IMR-90 (cell line): Measurements from ENCODE around the gene IFT57. TPM values are rescaled to one million over a fixed set of nuclear protein-coding genes. Genes with fewer than 3 reads are reported as not detected.

Experiments used
- ATAC-seq: fragments of 200-7000 bp; cut with Tn5 transposase; 2 replicates; pipeline ENCODE4 v1.9.1; 2020; ENCODE audit warnings: low read depth, mild to moderate bottlenecking, moderate library complexity
- BruUV-seq: library from RNA; stranded (reverse); fragments of 400-500 nt; replicated peaks from 2 replicates; lab custom pipeline; 2021; lab: Mats Ljungman, UMichigan
- CTCF ChIA-PET: fragments of 300-600 bp; formaldehyde crosslinking; extraction: SDS; loops from one replicate; lab custom pipeline; 2021; ENCODE audit warnings: antibody characterized with exemption; lab: Yijun Ruan, JAX
- POLR2A ChIA-PET: fragments of 300-600 bp; sonication (Branson Sonifier 250); formaldehyde crosslinking; loops from one replicate; lab custom pipeline; 2022; ENCODE audit warnings: antibody characterized with exemption; ENCODE audit not compliant: unreplicated experiment; lab: Charles Lee
- DNase-seq: peaks from one replicate; pipeline ENCODE4 v3.0.0; 2013
- H2AFZ ChIP-seq: replicated peaks from 2 replicates; pipeline ENCODE3; 2013; ENCODE audit warnings: low read length, mild to moderate bottlenecking; ENCODE audit not compliant: poor library complexity
- H2AK5ac ChIP-seq: 2 replicates; pipeline ENCODE4 v1.6.1; 2013; ENCODE audit warnings: low read depth, low read length, inconsistent platforms
- H2AK9ac ChIP-seq: replicated peaks from 2 replicates; pipeline ENCODE3; 2013; ENCODE audit warnings: mild to moderate bottlenecking, low read depth, low read length, moderate library complexity; ENCODE audit not compliant: poor library complexity
- H2BK120ac ChIP-seq: 2 replicates; pipeline ENCODE4 v1.6.1; 2013; ENCODE audit warnings: low read depth, low read length, inconsistent platforms
- H2BK15ac ChIP-seq: 3 replicates; pipeline ENCODE4 v1.6.1; 2013; ENCODE audit warnings: low read depth, low read length, inconsistent platforms
- H2BK20ac ChIP-seq: 2 replicates; pipeline ENCODE4 v1.6.1; 2013; ENCODE audit warnings: low read depth, mild to moderate bottlenecking, inconsistent platforms, low read length, moderate library complexity
- H2BK5ac ChIP-seq: 2 replicates; pipeline ENCODE4 v1.6.1; 2013; ENCODE audit warnings: mild to moderate bottlenecking, low read depth, low read length, inconsistent platforms; ENCODE audit not compliant: poor library complexity, severe bottlenecking
- H3K14ac ChIP-seq: replicated peaks from 2 replicates; pipeline ENCODE4 v1.6.1; 2013; ENCODE audit warnings: low read depth, low read length, inconsistent platforms
- H3K18ac ChIP-seq: 2 replicates; pipeline ENCODE4 v1.6.1; 2013; ENCODE audit warnings: low read depth, low read length, control low read depth
- H3K23ac ChIP-seq: 2 replicates; pipeline ENCODE4 v1.6.1; 2013; ENCODE audit warnings: low read depth, low read length, inconsistent platforms
- H3K27ac ChIP-seq: 2 replicates; pipeline ENCODE4 v1.5.1; 2013; ENCODE audit warnings: mild to moderate bottlenecking, control low read depth, low read length; ENCODE audit not compliant: insufficient read depth
- H3K27me3 ChIP-seq: 2 replicates; pipeline ENCODE4 v1.6.1; 2013; ENCODE audit warnings: low read length; ENCODE audit not compliant: control insufficient read depth, insufficient read depth
- H3K36me3 ChIP-seq: 2 replicates; pipeline ENCODE4 v1.6.1; 2013; ENCODE audit warnings: low read length, mixed read lengths; ENCODE audit not compliant: control insufficient read depth, insufficient read depth
- H3K4ac ChIP-seq: 2 replicates; pipeline ENCODE4 v1.6.1; 2013; ENCODE audit warnings: low read depth, low read length, inconsistent platforms
- H3K4me1 ChIP-seq: 2 replicates; pipeline ENCODE4 v1.6.1; 2013; ENCODE audit warnings: low read length, mixed read lengths; ENCODE audit not compliant: control insufficient read depth, insufficient read depth
- H3K4me2 ChIP-seq: 2 replicates; pipeline ENCODE4 v1.6.1; 2013; ENCODE audit warnings: low read depth, mild to moderate bottlenecking, control low read depth, low read length, moderate library complexity
- H3K4me3 ChIP-seq: 2 replicates; pipeline ENCODE4 v1.5.1; 2013; ENCODE audit warnings: low read depth, mild to moderate bottlenecking, control low read depth, low read length, moderate library complexity; ENCODE audit not compliant: insufficient read depth
- H3K56ac ChIP-seq: 2 replicates; pipeline ENCODE4 v1.6.1; 2013; ENCODE audit warnings: low read length, inconsistent platforms; ENCODE audit not compliant: insufficient read depth; ENCODE audit errors: extremely low read depth
- H3K79me1 ChIP-seq, 2 experiments: 2 replicates each; pipeline ENCODE4 v1.6.1; 2013; ENCODE audit warnings: low read length in 2 of 2, inconsistent platforms in 1 of 2, low read depth in 1 of 2
- H3K9ac ChIP-seq: 2 replicates; pipeline ENCODE4 v1.6.1; 2013; ENCODE audit warnings: low read depth, low read length, control low read depth
- H3K9me1 ChIP-seq: 2 replicates; pipeline ENCODE4 v1.6.1; 2013; ENCODE audit warnings: low read length, inconsistent platforms; ENCODE audit not compliant: insufficient read depth
- H3K9me3 ChIP-seq: 2 replicates; pipeline ENCODE4 v1.6.1; 2013; ENCODE audit warnings: low read length; ENCODE audit not compliant: control insufficient read depth, insufficient read depth
- H4K20me1 ChIP-seq: 2 replicates; pipeline ENCODE4 v1.6.1; 2013; ENCODE audit warnings: low read length, inconsistent platforms; ENCODE audit not compliant: insufficient read depth
- H4K5ac ChIP-seq: 2 replicates; pipeline ENCODE4 v1.6.1; 2013; ENCODE audit warnings: mild to moderate bottlenecking, low read depth, low read length, control low read depth
- H4K8ac ChIP-seq, 2 experiments: 2 replicates each; pipeline ENCODE4 v1.6.1; 2013; ENCODE audit warnings: low read depth in 2 of 2, low read length in 2 of 2, control low read depth in 1 of 2, inconsistent platforms in 1 of 2
- H4K91ac ChIP-seq: 2 replicates; pipeline ENCODE4 v1.6.1; 2013; ENCODE audit warnings: low read depth, low read length, inconsistent platforms; ENCODE audit not compliant: insufficient read depth
- CEBPB ChIP-seq: IDR thresholded peaks from 2 replicates; pipeline ENCODE4 v1.6.1; 2012; ENCODE audit warnings: low read depth, low read length, improper control_type of control experiment
- RFX5 ChIP-seq: IDR thresholded peaks from 2 replicates; pipeline ENCODE4 v1.8.0; 2012; ENCODE audit warnings: low read depth, mild to moderate bottlenecking, low read length, moderate library complexity
- dilution Hi-C: fragments of 300-500 bp; cut with HindIII; formaldehyde crosslinking; loops from one replicate; pipeline ENCODE4 v1.14.3; 2018; ENCODE audit warnings: low sequenced_read_pairs; ENCODE audit not compliant: unreplicated experiment
- in situ Hi-C: fragments of 300-500 bp; cut with MboI; formaldehyde crosslinking; loops from 3 replicates; pipeline ENCODE4 v1.14.3; 2019; ENCODE audit warnings: low sequenced_read_pairs, inconsistent platforms, mixed read lengths
- intact Hi-C: fragments of 100-400 bp; cut with micrococcal nuclease; formaldehyde crosslinking; loops from 2 replicates; pipeline ENCODE4 v1.10.0; 2022
- polyA plus RNA-seq, 3 experiments: library from polyadenylated mRNA; depleted of rRNA; stranded (reverse); fragments of >200 nt; gene quantifications; 2 replicates each; pipeline ENCODE4 v1.2.3, GENCODE V29; 2012; ENCODE audit warnings: low replicate concordance in 1 of 3
- total RNA-seq: library from RNA; depleted of rRNA; stranded (reverse); fragments of >200 nt; gene quantifications from 2 replicates; pipeline ENCODE4 v1.2.3, GENCODE V29; 2012

The IFT57 gene
- total and polyA plus RNA-seq, 2 of the 4 experiments (the other 2 are of a cell fraction), result 30.0 to 35.3 TPM

DNA sequence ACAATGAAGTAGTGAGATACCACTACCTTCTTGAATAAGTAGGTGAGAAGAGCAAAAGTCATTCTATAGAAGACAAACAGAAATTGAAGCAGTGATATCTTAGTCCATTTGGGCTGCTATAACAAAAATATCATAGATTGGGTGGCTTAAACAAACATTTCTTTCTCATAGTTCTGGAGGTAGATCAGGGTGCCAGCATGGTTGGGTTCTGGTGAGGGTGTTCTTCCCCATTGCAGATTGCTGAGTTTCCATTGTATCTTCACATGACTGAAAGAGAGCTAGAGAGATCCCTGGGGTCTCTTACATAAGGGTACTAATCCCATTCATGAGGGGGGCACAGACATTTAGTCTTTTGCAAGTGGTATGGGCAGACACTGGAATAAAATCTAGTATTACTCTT lies 32.9 kb upstream of the IFT57 start:
- dilution Hi-C loops, result no loop called here
- Histone ChIP-seq H3K4ac (no peak overlapping the region), H4K8ac (no peak overlapping the region), H2BK5ac (no peak overlapping the region), H4K20me1 (no peaks in the 10 kb centered on the region), H2BK15ac (no peak overlapping the region), H3K36me3 (no peaks in the 10 kb centered on the region), H2BK20ac (no peak overlapping the region), H3K9me1 (no peaks in the 10 kb centered on the region), H3K4me1 (no peaks in the 10 kb centered on the region), H2AFZ (no peak overlapping the region), H3K4me2 (no peak overlapping the region), H3K27me3 (no peaks in the 10 kb centered on the region), H3K23ac (no peak overlapping the region), H3K27ac (no peak overlapping the region), H3K79me1 (no peaks in the 10 kb centered on the region), H2AK5ac (no peak overlapping the region), H3K4me3 (no peak overlapping the region), H3K9ac (no peak overlapping the region), H4K5ac (no peak overlapping the region), H3K18ac (no peak overlapping the region), H3K56ac (no peak overlapping the region), H3K9me3 (no peaks in the 10 kb centered on the region), H4K91ac (no peak overlapping the region), H2BK120ac (no peak overlapping the region), H3K14ac (no peak overlapping the region), H2AK9ac (no peak overlapping the region)
- BruUV-seq, result no TSS peak
- DNase-seq, result no peak
- CTCF ChIA-PET, result no interaction called here
- in situ Hi-C loops, result no loop called here
- no peak for ATAC-seq
- TF ChIP-seq RFX5 (no peak), CEBPB (no peak)
- intact Hi-C loops, result no loop called here
- POLR2A ChIA-PET, result no interaction called here
